ENCODE measurements around the gene DAZ3.
"Not testable (repeated sequence)": the region's sequence is repeated elsewhere in the genome, so short reads cannot be mapped to it uniquely, and the experiment has no call there.

- not testable (repeated sequence) for TF ChIP-seq CTCF, POLR2AphosphoS5 (IDR thresholded peaks at IDR 0.05)
Observed at GRCh38 chrY:24833619-24834018, 20.4 kb upstream of the DAZ3 start, which contains the start of gene DAZ4.

All from breast epithelium (tissue), 3 donors.